Loucy (cell line): Measurements from ENCODE around the gene TAL2.

Experiments used
- H2AFZ ChIP-seq: fragments of 200-600 bp; sonication (generic); 2 replicates; pipeline ENCODE4 v1.6.0; 2016; ENCODE audit warnings: antibody characterized with exemption, mild to moderate bottlenecking, low read length, moderate library complexity
- H3F3A ChIP-seq: fragments of 200-600 bp; 2 replicates; pipeline ENCODE4 v1.6.0; 2016; ENCODE audit warnings: antibody characterized with exemption, low read depth, mild to moderate bottlenecking
- H3K27me3 ChIP-seq: fragments of 200-600 bp; sonication (generic); 2 replicates; pipeline ENCODE4 v1.6.1; 2014; ENCODE audit warnings: low read length, mild to moderate bottlenecking; ENCODE audit not compliant: insufficient read depth, poor library complexity, severe bottlenecking
- H3K36me3 ChIP-seq: fragments of 200-600 bp; sonication (generic); 2 replicates; pipeline ENCODE4 v1.6.1; 2016; ENCODE audit warnings: low read length; ENCODE audit not compliant: insufficient read depth
- H3K4me1 ChIP-seq: fragments of 200-600 bp; sonication (generic); 2 replicates; pipeline ENCODE4 v1.5.1; 2014; ENCODE audit warnings: low read length, mild to moderate bottlenecking; ENCODE audit not compliant: insufficient read depth, poor library complexity, severe bottlenecking
- H3K4me2 ChIP-seq: fragments of 200-600 bp; sonication (generic); 2 replicates; pipeline ENCODE4 v1.6.0; 2014; ENCODE audit warnings: antibody characterized with exemption, low read length, low read depth, mild to moderate bottlenecking; ENCODE audit not compliant: poor library complexity, severe bottlenecking
- H3K4me3 ChIP-seq: fragments of 200-600 bp; sonication (generic); 2 replicates; pipeline ENCODE4 v1.5.1; 2014; ENCODE audit warnings: low read length, mild to moderate bottlenecking, mixed read lengths; ENCODE audit not compliant: poor library complexity, severe bottlenecking
- H3K79me2 ChIP-seq: fragments of 200-600 bp; sonication (generic); 2 replicates; pipeline ENCODE4 v1.6.1; 2014; ENCODE audit warnings: low read length; ENCODE audit not compliant: insufficient read depth
- H3K9ac ChIP-seq: fragments of 200-600 bp; sonication (generic); 2 replicates; pipeline ENCODE4 v1.6.0; 2014; ENCODE audit warnings: mild to moderate bottlenecking, low read depth, low read length, moderate library complexity; ENCODE audit not compliant: poor library complexity, severe bottlenecking
- H3K9me2 ChIP-seq: fragments of 200-600 bp; sonication (generic); replicated peaks from 2 replicates; pipeline ENCODE4 v1.6.1; 2016; ENCODE audit warnings: low read depth, low read length, mixed read lengths
- H3K9me3 ChIP-seq: fragments of 200-600 bp; sonication (generic); 2 replicates; pipeline ENCODE4 v1.6.1; 2014; ENCODE audit warnings: mild to moderate bottlenecking, antibody characterized with exemption, low read length, low read depth; ENCODE audit not compliant: insufficient read depth
- H4K20me1 ChIP-seq: fragments of 200-600 bp; sonication (generic); 2 replicates; pipeline ENCODE4 v1.6.0; 2014; ENCODE audit warnings: antibody characterized with exemption, low read length, mild to moderate bottlenecking; ENCODE audit not compliant: insufficient read depth, poor library complexity, severe bottlenecking
- CTCF ChIP-seq: fragments of 200-600 bp; sonication (generic); conservative IDR thresholded peaks from 2 replicates; pipeline ENCODE4 v1.5.1; 2014; ENCODE audit warnings: mild to moderate bottlenecking, antibody characterized with exemption, low read length
- EZH2phosphoT487 ChIP-seq: fragments of 200-600 bp; IDR thresholded peaks from 2 replicates; pipeline ENCODE4 v1.6.1; 2018; ENCODE audit warnings: antibody characterized with exemption, mild to moderate bottlenecking, moderate library complexity, borderline replicate concordance

TAL2 gene

GRCh38 chr9:105667867-105668266 is 5.6 kb downstream of the TAL2 start:
- Histone ChIP-seq H3K4me2 (no peak overlapping the region), H2AFZ (no peak overlapping the region), H3F3A (no peaks in the 10 kb centered on the region), H4K20me1 (no peaks in the 10 kb centered on the region), H3K9me3 (no peaks in the 10 kb centered on the region), H3K36me3 (no peaks in the 10 kb centered on the region), H3K4me1 (peaks cover 6% of the 10 kb centered on the region), H3K79me2 (no peaks in the 10 kb centered on the region), H3K9ac (no peak overlapping the region), H3K9me2 (no peaks in the 10 kb centered on the region), H3K27me3 (no peaks in the 10 kb centered on the region), H3K4me3 (no peak overlapping the region)
- TF ChIP-seq EZH2phosphoT487 (no peak), CTCF (no peak)

- Histone ChIP-seq H3K9me2 (no peaks in the 10 kb centered on the region), H3K9ac (no peak overlapping the region), H3K4me3 (no peak overlapping the region), H4K20me1 (no peaks in the 10 kb centered on the region), H3K36me3 (no peaks in the 10 kb centered on the region), H3K27me3 (no peaks in the 10 kb centered on the region), H3K79me2 (no peaks in the 10 kb centered on the region), H3K4me1 (peaks cover 22% of the 10 kb centered on the region), H3K4me2 (no peak overlapping the region), H3F3A (no peaks in the 10 kb centered on the region), H2AFZ (no peak overlapping the region; the same call in 1 of the 2 replicates), H3K9me3 (no peaks in the 10 kb centered on the region)
- no peak for TF ChIP-seq EZH2phosphoT487
- TF ChIP-seq CTCF, result no peak
These were observed 8.1 kb downstream of the TAL2 start for GRCh38 chr9:105670315-105670714.

DNA sequence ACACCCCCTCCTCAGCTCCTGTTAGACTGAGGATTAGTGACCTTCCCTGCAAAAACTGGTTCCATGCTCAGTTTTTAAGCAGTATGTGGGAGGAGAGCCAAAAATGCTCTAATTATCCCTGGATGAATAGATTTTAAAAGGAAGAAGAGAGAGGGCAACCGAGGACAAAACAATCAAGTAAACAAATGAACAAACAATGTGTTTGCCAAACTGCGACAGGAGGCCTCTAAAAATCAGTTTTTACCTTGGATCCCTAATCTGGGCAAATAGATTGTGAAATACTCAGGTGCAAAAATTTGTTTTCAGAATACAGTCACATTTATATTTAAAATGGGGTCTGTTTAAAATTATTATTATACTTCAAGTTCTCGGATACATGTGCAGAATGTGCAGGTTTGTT is 8.5 kb downstream of the TAL2 start:
- Histone ChIP-seq H3F3A (no peaks in the 10 kb centered on the region), H2AFZ (no peak overlapping the region), H3K79me2 (no peaks in the 10 kb centered on the region), H3K36me3 (no peaks in the 10 kb centered on the region), H3K4me3 (no peak overlapping the region), H3K4me2 (no peak overlapping the region), H3K27me3 (no peaks in the 10 kb centered on the region), H3K4me1 (peaks cover 22% of the 10 kb centered on the region), H4K20me1 (no peaks in the 10 kb centered on the region), H3K9me2 (no peaks in the 10 kb centered on the region), H3K9me3 (no peaks in the 10 kb centered on the region), H3K9ac (no peak overlapping the region)
- TF ChIP-seq EZH2phosphoT487 (no peak), CTCF (no peak)
